SU-DHL-6 (cell line): ENCODE results near the gene KRT81.

Source experiments
- H2AFZ ChIP-seq: fragments of 200-600 bp; sonication (generic); 2 replicates; pipeline ENCODE4 v1.6.1; 2014; ENCODE audit warnings: low read depth, mild to moderate bottlenecking, moderate library complexity, mixed read lengths, antibody characterized with exemption, low read length; ENCODE audit not compliant: severe bottlenecking
- H3F3A ChIP-seq: fragments of 200-600 bp; shearing (Covaris generic); 2 replicates; pipeline ENCODE4 v1.6.0; 2016; ENCODE audit warnings: antibody characterized with exemption, mild to moderate bottlenecking; ENCODE audit not compliant: insufficient read depth
- H3K27ac ChIP-seq: fragments of 200-600 bp; sonication (generic); 2 replicates; pipeline ENCODE4 v1.5.1; 2016; ENCODE audit warnings: low read depth, mild to moderate bottlenecking, low read length, moderate library complexity, mixed read lengths
- H3K27me3 ChIP-seq: fragments of 200-600 bp; sonication (generic), shearing (Covaris generic); 2 replicates; pipeline ENCODE4 v1.6.0; 2014; ENCODE audit warnings: mild to moderate bottlenecking, low read length
- H3K36me3 ChIP-seq: fragments of 200-600 bp; sonication (generic); 2 replicates; pipeline ENCODE4 v1.6.1; 2014; ENCODE audit warnings: mild to moderate bottlenecking, low read length, mixed read lengths
- H3K4me2 ChIP-seq: fragments of 300-600, 200-600 bp; shearing (Covaris generic), sonication (generic); 2 replicates; pipeline ENCODE4 v1.6.0; 2014; ENCODE audit warnings: low read length, low read depth, mild to moderate bottlenecking; ENCODE audit not compliant: poor library complexity, severe bottlenecking
- H3K4me3 ChIP-seq: fragments of 200-600 bp; sonication (generic); 2 replicates; pipeline ENCODE4 v1.5.1; 2014; ENCODE audit warnings: antibody characterized with exemption, low read length, mild to moderate bottlenecking, mixed read lengths; ENCODE audit not compliant: insufficient read depth, poor library complexity, severe bottlenecking
- H3K79me2 ChIP-seq: fragments of 200-600 bp; sonication (generic); 2 replicates; pipeline ENCODE4 v1.6.1; 2014; ENCODE audit warnings: mild to moderate bottlenecking, low read length, moderate library complexity; ENCODE audit not compliant: insufficient read depth
- H3K9ac ChIP-seq: fragments of 200-600 bp; sonication (generic); 2 replicates; pipeline ENCODE4 v1.7.0; 2014; ENCODE audit warnings: mild to moderate bottlenecking, low read length
- H3K9me2 ChIP-seq: fragments of 200-600 bp; sonication (generic); replicated peaks from 2 replicates; pipeline ENCODE4 v1.6.1; 2014; ENCODE audit warnings: low read length; ENCODE audit not compliant: insufficient read depth
- H3K9me3 ChIP-seq: fragments of 200-600 bp; sonication (generic); 2 replicates; pipeline ENCODE4 v1.6.1; 2014; ENCODE audit warnings: low read length, mixed read lengths; ENCODE audit not compliant: insufficient read depth
- H4K20me1 ChIP-seq: fragments of 200-600 bp; sonication (generic); 2 replicates; pipeline ENCODE4 v1.6.1; 2014; ENCODE audit warnings: low read depth, mild to moderate bottlenecking, antibody characterized with exemption, low read length, moderate library complexity, mixed read lengths
- CTCF ChIP-seq: fragments of 200-600 bp; sonication (generic); IDR thresholded peaks from one replicate; pipeline ENCODE4 v1.5.1; 2017; ENCODE audit warnings: antibody characterized with exemption, mild to moderate bottlenecking, low read length, moderate library complexity; ENCODE audit not compliant: insufficient read depth, poor library complexity, severe bottlenecking
- EZH2phosphoT487 ChIP-seq: fragments of 200-600 bp; sonication (generic), shearing (Covaris generic); conservative IDR thresholded peaks from 2 replicates; pipeline ENCODE4 v1.6.1; 2018; ENCODE audit warnings: mild to moderate bottlenecking, antibody characterized with exemption, low read length, moderate library complexity, mixed read lengths

KRT81 gene

GRCh38 chr12:52336641-52337040, 45.3 kb upstream of the KRT81 start:
- no peaks in the 10 kb centered on the region for H3K9me3 ChIP-seq
- no peaks in the 10 kb centered on the region for H4K20me1 ChIP-seq
- no peaks in the 10 kb centered on the region for H3K79me2 ChIP-seq
- H3K4me2 ChIP-seq = no peak overlapping the region
- no peaks in the 10 kb centered on the region for H3F3A ChIP-seq
- no peak overlapping the region for H2AFZ ChIP-seq
- H3K27ac ChIP-seq = no peak overlapping the region
- no peak overlapping the region for H3K4me3 ChIP-seq
- no peak overlapping the region for H3K9ac ChIP-seq
- no peak for TF ChIP-seq EZH2phosphoT487
- no peak for TF ChIP-seq CTCF
- no peaks in the 10 kb centered on the region for H3K27me3 ChIP-seq
- no peaks in the 10 kb centered on the region for H3K36me3 ChIP-seq
- no peaks in the 10 kb centered on the region for H3K9me2 ChIP-seq

- Histone ChIP-seq H3K79me2 (no peaks in the 10 kb centered on the region), H3K4me3 (no peak overlapping the region), H3F3A (no peaks in the 10 kb centered on the region), H3K27ac (no peak overlapping the region), H4K20me1 (no peaks in the 10 kb centered on the region), H3K9me2 (no peaks in the 10 kb centered on the region), H3K4me2 (no peak overlapping the region), H3K36me3 (no peaks in the 10 kb centered on the region), H3K9me3 (no peaks in the 10 kb centered on the region), H2AFZ (no peak overlapping the region), H3K27me3 (no peaks in the 10 kb centered on the region), H3K9ac (no peak overlapping the region)
- no peak for TF ChIP-seq EZH2phosphoT487
- no peak for TF ChIP-seq CTCF
These were observed 44.4 kb upstream of the KRT81 start for GRCh38 chr12:52335598-52336262.

GRCh38 chr12:52334185-52334584, 42.9 kb upstream of the KRT81 start:
- H3K36me3 ChIP-seq = no peaks in the 10 kb centered on the region
- no peaks in the 10 kb centered on the region for H3K27me3 ChIP-seq
- no peak overlapping the region for H2AFZ ChIP-seq
- no peak for TF ChIP-seq EZH2phosphoT487
- no peak for TF ChIP-seq CTCF
- H3K9me2 ChIP-seq = no peaks in the 10 kb centered on the region
- H3K9me3 ChIP-seq = no peaks in the 10 kb centered on the region
- H3K4me3 ChIP-seq = no peak overlapping the region
- no peaks in the 10 kb centered on the region for H4K20me1 ChIP-seq
- no peaks in the 10 kb centered on the region for H3F3A ChIP-seq
- H3K27ac ChIP-seq = no peak overlapping the region
- H3K79me2 ChIP-seq = no peaks in the 10 kb centered on the region
- no peak overlapping the region for H3K9ac ChIP-seq
- H3K4me2 ChIP-seq = no peak overlapping the region
